T-helper 1 cell (primary cell): ENCODE data around the gene SLCO1A2.
"Not testable (repeated sequence)": the region's sequence is repeated elsewhere in the genome, so short reads cannot be mapped to it uniquely, and the experiment has no call there.

ENCODE experiments used
- DNase-seq, 5 donors: peaks; one replicate each; pipeline ENCODE4 v3.0.0-alpha.2; 2012 to 2020
- total RNA-seq, 4 donors: gene quantifications; one replicate each; lab custom pipeline; 2026; lab: John Stamatoyannopoulos, UW

Gene SLCO1A2
- 0 reads per million in 4 donors for total RNA-seq

DNA sequence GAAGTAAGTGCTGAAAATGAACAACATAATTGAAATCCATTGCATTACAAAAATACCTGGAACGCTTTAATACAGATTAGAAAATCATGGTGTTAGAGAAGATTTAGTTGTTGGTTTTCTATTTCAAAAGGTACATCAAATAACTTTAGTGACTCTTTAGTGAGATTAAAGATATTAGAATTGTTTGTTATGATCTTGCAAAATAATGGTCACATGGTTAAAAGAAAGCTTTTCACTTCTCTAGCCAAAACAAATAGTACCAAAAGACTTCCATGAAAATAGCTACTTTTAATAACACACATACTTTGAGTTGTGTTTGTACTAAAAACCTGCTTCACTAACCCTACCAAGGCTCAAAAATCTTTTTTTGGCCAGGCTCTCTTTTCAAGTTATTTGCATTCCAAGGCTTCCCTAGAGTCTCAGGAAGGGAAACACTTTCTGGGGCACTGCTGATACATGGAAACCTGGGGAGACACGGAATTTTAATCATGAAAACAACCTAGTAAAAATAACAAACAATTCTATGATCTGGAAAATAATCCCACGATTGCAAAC lies at the start of gene SLCO1A2:
Gene SLCO1A2, minus strand, starts transcription at position 147 of the 555 bp plus-strand sequence. CDS start 270 bp downstream, outside the sequence.
- DNase-seq = no peak

DNA sequence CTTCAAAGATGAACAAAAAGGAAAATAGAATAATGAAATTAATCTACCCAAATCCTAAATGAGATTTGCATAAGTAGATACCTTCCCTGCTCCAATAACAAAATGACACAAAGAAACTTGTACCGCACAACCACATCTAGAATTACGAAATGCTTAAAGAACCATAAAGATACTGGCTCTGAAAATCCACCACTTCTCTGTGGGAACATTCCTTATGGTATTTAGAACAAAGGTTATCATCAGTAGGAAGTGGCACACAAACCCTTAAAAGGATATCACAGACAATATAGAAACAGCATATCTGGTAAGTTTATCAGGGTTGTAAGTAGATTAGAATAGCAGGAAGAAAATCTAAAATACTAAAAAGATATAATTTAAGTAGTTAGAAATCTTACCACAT lies 49.5 kb upstream of the SLCO1A2 start:
- no peak for DNase-seq

GRCh38 chr12:21381320-21381719 lies 46.6 kb upstream of the SLCO1A2 start:
- not testable (repeated sequence) for DNase-seq

GRCh38 chr12:21379218-21379617 lies 44.5 kb upstream of the SLCO1A2 start:
- DNase-seq = no peak

DNA sequence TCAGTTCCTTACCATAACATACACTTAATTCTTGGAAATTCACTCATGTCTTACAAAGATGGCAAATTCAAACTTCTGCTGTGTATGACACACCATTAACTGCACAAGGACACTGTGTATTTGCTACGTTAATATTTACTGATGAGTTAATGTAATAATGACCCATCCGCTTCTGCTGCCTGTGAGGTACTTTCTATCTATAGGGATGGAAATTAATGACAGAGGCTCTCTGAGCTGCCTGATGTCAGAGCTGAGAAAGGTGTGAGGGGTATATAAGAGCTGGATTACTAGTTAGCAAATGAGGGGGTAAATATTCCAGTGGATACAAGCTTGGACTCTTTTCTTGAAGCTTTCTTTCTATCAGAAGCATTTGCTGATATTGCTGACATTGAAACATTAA lies 37.9 kb upstream of the SLCO1A2 start, which contains the start of gene IAPP:
Gene IAPP, plus strand, starts transcription at position 301 of the 400 bp plus-strand sequence. CDS start 450 bp downstream, outside the sequence.
- DNase-seq = no peak

DNA sequence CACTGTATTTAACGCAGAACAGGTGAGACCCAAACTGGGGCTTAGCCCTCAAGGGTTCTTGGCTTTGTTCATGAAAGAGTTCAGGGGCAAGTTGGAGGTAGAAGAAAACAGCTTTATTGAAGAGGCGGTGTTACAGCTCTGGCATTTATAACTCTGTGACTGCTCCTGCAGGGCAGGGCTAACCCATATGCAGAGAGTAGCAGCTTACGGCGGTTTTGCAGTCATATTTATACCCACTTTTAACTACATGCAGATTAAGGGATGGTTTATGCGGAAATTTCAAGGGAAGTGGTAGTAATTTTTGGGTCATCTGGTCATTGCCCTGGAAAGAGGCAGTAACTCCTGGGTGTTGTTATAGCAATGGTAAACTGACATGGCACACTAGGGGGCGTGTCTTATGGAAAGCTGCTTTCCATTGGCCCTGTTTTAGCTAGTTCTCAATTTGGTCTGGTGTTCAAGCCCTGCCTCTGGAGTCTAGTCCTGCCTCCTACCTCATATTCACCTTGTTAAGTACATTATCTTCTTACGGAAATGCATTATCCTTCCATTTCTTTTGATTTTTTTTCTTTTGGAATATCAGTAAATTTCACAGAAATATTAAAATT lies 36.2 kb upstream of the SLCO1A2 start:
- DNase-seq = no peak

- no peak for DNase-seq
These were observed 34.6 kb upstream of the SLCO1A2 start for GRCh38 chr12:21369141-21369980.

DNA sequence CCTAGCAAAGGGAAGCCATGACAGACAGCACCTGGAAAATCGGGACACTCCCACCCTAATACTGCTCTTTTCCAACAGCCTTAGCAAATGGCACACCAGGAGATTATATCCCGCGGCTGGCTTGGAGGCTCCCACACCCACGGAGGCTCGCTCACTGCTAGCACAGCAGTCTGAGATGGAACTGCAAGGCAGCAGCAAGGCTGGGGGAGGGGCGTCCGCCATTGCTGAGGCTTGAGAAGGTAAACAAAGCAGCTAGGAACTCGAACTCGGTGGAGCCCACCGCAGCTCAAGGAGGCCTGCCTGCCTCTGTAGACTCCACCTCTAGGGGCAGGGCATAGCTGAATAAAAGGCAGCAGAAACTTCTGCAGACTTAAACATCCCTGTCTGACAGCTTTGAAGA lies 25.9 kb upstream of the SLCO1A2 start:
- not testable (repeated sequence) for DNase-seq

DNA sequence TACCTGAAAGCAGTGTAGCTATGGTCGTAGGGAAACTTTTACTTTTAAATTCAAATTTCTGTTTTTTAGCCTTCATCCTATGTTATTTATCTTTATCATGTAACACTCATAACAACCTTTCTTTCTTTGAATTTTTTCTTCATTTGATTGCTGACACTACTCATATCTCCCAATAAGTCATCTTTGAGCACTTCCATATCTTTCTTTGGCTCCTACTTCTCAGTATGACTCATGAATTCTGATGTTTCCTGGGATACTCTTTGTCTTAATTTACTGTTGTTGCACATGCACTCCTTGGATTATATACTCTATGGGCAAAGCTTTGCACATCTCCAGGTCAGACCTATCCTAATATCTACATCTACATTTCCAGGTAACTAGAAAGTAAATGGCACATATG lies 19.9 kb upstream of the SLCO1A2 start:
- no peak for DNase-seq

DNA sequence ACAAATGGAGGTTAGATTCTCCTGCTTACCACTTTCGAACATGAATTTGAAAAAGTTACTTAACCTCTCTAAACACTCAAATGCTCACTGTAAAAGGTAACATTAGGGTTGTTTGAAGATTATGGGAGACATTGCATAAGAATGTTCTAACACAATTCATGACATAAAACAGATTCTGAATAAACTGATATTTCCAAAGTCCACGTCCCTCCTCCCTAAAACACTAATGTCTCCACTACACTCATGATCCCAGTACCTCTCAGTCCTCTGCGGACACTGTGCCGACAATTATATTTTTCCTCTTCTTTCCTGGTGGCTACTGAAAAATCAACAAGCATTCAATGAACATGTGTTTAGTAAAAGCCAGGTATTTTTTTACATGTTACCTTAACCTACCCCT lies 19.2 kb upstream of the SLCO1A2 start:
- no peak for DNase-seq

GRCh38 chr12:21353487-21353886 lies 18.8 kb upstream of the SLCO1A2 start:
- no peak for DNase-seq

DNA sequence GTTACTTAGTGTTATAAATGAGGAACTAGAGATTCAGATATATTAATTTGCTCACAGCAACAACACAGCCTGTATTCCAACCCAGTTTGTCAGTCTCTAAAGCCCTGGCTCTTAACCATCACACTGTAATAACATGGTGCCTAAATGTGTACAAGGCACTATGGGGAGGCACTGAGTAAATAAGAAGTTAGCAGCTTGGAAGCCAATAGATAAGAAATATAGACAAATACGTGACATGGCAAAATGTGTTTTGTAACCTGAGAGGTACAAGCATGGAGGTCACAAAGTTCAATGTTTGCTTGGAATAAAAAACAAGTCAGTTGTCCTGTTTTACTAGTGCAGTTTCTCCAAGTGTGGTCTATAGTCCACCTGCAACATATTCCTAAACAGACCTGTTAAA lies 16.3 kb upstream of the SLCO1A2 start:
- DNase-seq = no peak

GRCh38 chr12:21346542-21347205 lies 12.0 kb upstream of the SLCO1A2 start:
- no peak for DNase-seq

DNA sequence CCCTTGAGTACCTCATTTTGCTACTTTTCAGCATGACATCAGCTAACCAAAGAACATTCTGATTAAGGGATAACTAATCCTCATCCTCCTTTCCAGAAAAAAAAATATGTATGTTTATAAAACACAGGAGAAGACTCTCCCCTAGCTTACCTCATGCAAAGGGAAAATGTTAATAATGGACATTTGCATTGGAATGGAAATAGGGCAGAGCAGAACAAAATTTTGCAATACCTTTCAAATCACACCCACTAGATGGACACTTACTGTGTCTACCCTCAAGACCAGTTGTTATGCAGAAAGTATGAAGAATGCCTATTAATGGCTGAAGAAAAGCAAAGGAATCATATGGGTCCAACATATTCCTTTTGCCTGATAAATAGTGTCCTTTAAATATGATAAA lies 8.9 kb upstream of the SLCO1A2 start:
- DNase-seq = no peak

GRCh38 chr12:21341769-21342168 lies 7.1 kb upstream of the SLCO1A2 start:
- DNase-seq = no peak

DNA sequence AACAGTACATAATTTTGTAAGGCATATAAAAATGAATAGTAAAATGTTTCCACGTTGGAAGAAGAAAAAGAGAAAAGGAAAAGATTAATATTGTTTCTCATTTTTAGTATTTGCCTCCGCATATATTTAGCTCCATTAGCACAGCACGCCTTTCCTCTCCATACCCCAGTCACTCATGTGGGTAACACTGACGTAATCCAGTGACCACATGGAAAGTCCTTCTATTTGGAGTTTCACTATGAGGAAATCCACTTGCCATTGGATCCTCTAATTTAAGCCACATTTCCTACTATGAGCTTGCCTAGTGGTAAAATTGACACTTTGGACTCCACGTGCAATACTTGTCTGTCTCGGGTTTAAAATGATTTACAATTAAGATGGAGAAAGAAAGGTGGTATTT lies 5.7 kb upstream of the SLCO1A2 start:
- DNase-seq = no peak

DNA sequence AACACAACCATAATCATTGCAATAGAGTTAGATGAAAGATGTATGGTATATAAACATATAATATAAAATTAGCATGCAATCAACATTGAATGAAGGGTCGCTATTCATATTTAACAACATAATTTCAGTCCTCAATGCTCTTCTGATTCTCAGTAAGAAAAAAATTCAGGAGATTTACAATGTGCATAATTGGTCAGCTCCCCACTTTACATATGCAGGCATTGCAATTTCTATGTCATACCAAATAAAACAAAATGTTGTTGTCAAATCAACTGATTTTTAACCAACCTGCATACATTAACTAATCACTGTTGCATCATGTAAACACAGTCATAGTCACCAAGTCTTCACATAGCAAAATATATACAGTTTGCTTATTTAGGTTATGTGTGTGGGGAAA lies 5.2 kb upstream of the SLCO1A2 start:
- no peak for DNase-seq

DNA sequence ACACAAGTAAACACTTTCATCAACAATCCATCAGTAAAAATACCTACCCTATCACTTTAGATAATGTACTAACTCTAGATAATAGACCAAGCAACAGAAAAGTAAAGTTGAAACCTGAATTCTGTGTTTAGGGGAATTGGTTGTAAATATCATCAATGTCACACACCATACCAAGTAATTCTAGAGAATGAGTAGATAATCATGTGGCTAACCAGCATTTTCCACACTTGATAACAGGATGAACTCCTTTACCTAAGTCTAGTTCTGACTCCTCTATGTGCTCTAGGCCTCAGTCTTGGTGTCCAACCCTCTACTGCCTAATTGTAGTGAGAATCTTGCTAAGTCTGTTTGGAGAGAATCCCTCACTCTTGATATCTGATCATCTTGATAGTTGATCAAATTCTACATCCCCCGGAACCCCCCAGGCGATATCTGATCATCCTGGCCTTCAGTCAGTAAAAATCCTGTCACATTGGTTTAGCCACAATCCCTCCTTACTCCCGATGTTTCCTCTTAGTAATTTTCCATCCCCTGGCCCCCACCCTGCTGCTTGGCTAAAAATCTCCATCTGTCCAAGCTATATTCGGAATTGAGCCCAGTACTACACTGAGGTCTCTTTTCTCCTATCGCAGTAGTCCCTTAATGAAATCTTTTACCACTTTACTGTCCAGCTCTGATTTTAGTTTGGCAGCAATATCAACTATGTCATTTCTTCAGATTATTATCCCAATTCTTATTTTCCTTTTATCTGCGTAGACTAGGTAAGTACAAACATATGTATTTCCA lies 3.4 kb upstream of the SLCO1A2 start:
- DNase-seq = no peak

GRCh38 chr12:21337453-21337852 lies 2.7 kb upstream of the SLCO1A2 start:
- DNase-seq = no peak

DNA sequence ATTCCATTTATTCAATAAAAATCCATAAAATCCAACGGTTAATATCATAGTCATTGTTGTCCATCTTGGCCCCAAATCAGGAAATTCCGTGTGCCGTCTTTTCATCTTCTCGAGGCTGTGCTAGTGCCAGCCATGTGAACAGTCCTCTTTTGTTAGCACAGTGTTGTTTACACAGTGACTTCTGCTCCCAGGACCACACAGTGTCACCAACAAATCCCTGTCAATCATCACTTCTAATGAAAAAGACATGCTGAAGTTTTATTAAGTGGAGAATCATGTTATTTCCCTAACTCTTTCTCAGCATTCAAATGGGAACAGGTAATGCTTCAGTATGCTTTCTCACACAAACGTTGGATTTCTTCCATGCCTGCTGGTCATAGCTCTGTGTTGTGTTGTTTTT lies 1.9 kb upstream of the SLCO1A2 start:
- no peak for DNase-seq

DNA sequence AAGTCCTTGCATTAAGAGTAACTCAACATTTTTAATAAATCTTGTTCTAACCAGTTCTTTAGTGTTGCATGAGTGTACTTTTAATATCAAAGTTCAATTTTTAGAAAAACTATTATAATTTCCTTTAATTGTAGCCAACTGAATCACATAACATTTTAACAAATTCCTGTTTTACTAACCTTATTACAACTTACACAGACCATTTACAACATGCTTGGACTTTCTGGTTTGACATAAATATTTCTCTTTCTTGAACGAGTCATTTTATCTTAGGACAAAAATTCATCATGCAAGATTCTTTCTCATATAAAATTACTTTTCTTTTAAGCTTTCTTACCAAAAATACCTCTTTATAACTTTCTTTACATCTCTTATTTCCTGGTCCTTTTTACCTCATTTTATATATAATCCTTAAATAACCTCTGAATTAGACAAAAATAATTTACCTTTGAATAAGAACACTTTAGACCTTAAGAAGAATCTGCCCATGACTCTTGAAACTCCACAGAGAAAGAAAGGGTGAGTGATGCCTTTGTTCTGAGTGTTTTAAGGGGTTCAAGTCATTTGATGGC lies 3.9 kb downstream of the SLCO1A2 start:
- DNase-seq = no peak

- DNase-seq = no peak
These were observed 6.1 kb downstream of the SLCO1A2 start for GRCh38 chr12:21328578-21328977.
